Endothelial cell (in vitro differentiated cells): ENCODE results near the gene CARD9. TPM values are rescaled to one million over a fixed set of nuclear protein-coding genes. Genes with fewer than 3 reads are reported as not detected.

Source experiments
- total RNA-seq: library from RNA; stranded (reverse); fragmentation: NEBNext Ultra II Directional; extraction: Animal tissue kit (Norgen Biotek cat#: 25700); gene quantifications from one replicate; pipeline ENCODE4 v1.2.1, GENCODE V29; 2021; ENCODE audit not compliant: unreplicated experiment

Gene CARD9
- total RNA-seq, 1 donor from 2014 or later: 0.41 TPM

Other genes with a start within 250 kb of the CARD9 start
- not detected for gene LHX3, start 168.5 kb downstream of the CARD9 start, total RNA-seq
- 14.0 TPM for gene QSOX2, start 127.9 kb downstream of the CARD9 start, total RNA-seq
- gene CCDC187, start 69.6 kb downstream of the CARD9 start, total RNA-seq: 0.05 TPM
- gene GPSM1, start 46.1 kb downstream of the CARD9 start, total RNA-seq: 31.7 TPM
- 14.5 TPM for gene DNLZ, start 9.9 kb downstream of the CARD9 start, total RNA-seq
- 13.5 TPM for gene SNAPC4, start 26.5 kb upstream of the CARD9 start, total RNA-seq
- 45.0 TPM for gene ENTR1, start 36.9 kb upstream of the CARD9 start, total RNA-seq
- 61.3 TPM for gene PMPCA, start 37.0 kb upstream of the CARD9 start, total RNA-seq
- gene INPP5E, start 66.2 kb upstream of the CARD9 start, total RNA-seq: 23.6 TPM
- 79.5 TPM for gene SEC16A, start 109.4 kb upstream of the CARD9 start, total RNA-seq
- 312 TPM for gene NOTCH1, start 172.4 kb upstream of the CARD9 start, total RNA-seq